Cardiac muscle cell (in vitro differentiated cells and primary cell): ENCODE results near the gene SPECC1. TPM values are rescaled to one million over a fixed set of nuclear protein-coding genes. Genes with fewer than 3 reads are reported as not detected.

Experiments used
- DNase-seq, 2 donors: peaks; one replicate each; pipeline versions ENCODE4 v3.0.0 to v3.0.0-alpha.2; 2010 to 2017; ENCODE audit warnings: low read depth in 1 of 2, low spot score in 1 of 2
- H3K27ac ChIP-seq: fragments of 200-600 bp; sonication (generic); 2 replicates; pipeline ENCODE4 v1.5.1; 2016
- H3K27me3 ChIP-seq: fragments of 200-600 bp; sonication (generic); 2 replicates; pipeline ENCODE4 v1.6.0; 2016; ENCODE audit warnings: control low read depth
- H3K36me3 ChIP-seq: fragments of 200-600 bp; sonication (generic); 2 replicates; pipeline ENCODE4 v1.5.1; 2016; ENCODE audit warnings: control low read depth
- H3K4me1 ChIP-seq: fragments of 200-600 bp; sonication (generic); 2 replicates; pipeline ENCODE4 v1.8.1; 2017; ENCODE audit warnings: low read depth, mild to moderate bottlenecking, mixed run types
- H3K4me3 ChIP-seq: fragments of 200-600 bp; sonication (generic); 2 replicates; pipeline ENCODE4 v1.5.1; 2016; ENCODE audit warnings: mild to moderate bottlenecking
- H3K9me3 ChIP-seq: fragments of 200-600 bp; sonication (generic); 2 replicates; pipeline ENCODE4 v1.5.1; 2017; ENCODE audit warnings: low read depth, mild to moderate bottlenecking, control low read depth
- polyA plus RNA-seq: library from polyadenylated mRNA; unstranded; fragments of >200 nt; fragmentation: Nextera tagmentation; extraction: Ambion mirVana; gene quantifications from 2 replicates; pipeline ENCODE4 v1.2.1, GENCODE V29; 2016
- total RNA-seq: library from RNA; depleted of rRNA; stranded (reverse); fragments of >200 nt; gene quantifications from 2 replicates; pipeline ENCODE4 v1.2.3, GENCODE V29; 2016
- TF ChIP-seq, protein P1 (sequence below): IDR thresholded peaks from 2 replicates; pipeline ENCODE4 v1.5.1; 2012; ENCODE audit warnings: low read depth, mild to moderate bottlenecking, low read length

SPECC1 gene
- total and polyA plus RNA-seq, 2 experiments from 2014 or later = 13.6 to 48.7 TPM

DNA sequence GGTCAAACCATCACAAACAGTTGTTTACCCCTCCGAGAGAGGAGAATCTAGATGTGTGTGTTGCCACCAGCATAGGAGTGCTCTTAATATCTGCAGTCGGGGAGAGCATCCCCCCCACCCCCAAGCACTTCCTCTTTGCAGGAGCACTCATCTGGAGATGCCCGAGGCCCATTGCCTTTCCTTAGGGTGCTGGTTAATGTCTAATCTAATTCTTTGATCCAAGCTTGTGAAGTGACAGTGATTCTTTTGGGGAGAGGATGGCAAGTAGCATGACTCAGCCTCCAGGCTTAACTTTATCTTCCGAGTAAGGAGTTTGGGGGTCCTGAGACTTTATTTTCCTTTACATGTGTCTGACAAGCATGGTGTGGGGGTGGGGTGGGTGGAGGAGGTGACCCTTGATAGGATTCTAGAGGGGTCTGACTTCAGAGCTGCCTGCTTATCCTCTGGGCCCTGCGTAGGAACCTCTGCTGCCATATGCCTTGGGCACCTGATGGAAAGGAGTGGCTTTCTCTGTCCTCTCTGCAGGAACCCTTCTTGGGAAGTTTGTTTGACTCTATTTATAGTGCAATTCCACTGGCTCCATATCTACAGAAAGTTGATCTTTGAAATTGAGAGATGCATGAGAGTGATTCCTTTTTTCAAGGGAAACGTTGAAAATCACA lies 207.1 kb downstream of the SPECC1 start:
- Histone ChIP-seq H3K4me3 (no peak overlapping the region), H3K36me3 (no peaks in the 10 kb centered on the region), H3K27ac (no peak overlapping the region), H3K9me3 (no peaks in the 10 kb centered on the region), H3K4me1 (no peaks in the 10 kb centered on the region), H3K27me3 (no peaks in the 10 kb centered on the region)
- TF ChIP-seq, protein P1, sequence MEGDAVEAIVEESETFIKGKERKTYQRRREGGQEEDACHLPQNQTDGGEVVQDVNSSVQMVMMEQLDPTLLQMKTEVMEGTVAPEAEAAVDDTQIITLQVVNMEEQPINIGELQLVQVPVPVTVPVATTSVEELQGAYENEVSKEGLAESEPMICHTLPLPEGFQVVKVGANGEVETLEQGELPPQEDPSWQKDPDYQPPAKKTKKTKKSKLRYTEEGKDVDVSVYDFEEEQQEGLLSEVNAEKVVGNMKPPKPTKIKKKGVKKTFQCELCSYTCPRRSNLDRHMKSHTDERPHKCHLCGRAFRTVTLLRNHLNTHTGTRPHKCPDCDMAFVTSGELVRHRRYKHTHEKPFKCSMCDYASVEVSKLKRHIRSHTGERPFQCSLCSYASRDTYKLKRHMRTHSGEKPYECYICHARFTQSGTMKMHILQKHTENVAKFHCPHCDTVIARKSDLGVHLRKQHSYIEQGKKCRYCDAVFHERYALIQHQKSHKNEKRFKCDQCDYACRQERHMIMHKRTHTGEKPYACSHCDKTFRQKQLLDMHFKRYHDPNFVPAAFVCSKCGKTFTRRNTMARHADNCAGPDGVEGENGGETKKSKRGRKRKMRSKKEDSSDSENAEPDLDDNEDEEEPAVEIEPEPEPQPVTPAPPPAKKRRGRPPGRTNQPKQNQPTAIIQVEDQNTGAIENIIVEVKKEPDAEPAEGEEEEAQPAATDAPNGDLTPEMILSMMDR = no peak
- DNase-seq = no peak

DNA sequence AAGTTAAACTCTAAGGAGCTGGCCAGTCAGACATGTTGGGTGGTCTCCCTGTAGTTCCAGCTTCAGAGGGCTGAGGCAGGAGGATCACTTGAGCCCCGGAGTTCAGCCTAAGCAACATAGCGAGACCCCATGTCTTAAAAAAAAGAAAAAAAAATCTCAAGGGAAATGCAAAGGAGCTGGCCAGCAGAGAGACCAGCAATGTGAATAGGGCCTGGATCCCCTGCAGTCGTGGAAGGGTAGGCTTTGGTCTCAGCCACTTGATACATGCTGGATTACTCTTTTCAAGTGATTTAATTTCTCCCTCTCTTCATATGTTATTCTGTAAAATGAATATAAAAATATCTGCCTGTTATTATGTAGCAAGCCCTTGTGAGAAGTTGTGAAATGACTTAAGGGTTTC lies 207.7 kb downstream of the SPECC1 start:
- Histone ChIP-seq H3K4me1 (no peaks in the 10 kb centered on the region), H3K36me3 (no peaks in the 10 kb centered on the region), H3K4me3 (no peak overlapping the region), H3K9me3 (no peaks in the 10 kb centered on the region), H3K27ac (no peak overlapping the region), H3K27me3 (no peaks in the 10 kb centered on the region)
- no peak for DNase-seq
- TF ChIP-seq, protein P1 = no peak

DNA sequence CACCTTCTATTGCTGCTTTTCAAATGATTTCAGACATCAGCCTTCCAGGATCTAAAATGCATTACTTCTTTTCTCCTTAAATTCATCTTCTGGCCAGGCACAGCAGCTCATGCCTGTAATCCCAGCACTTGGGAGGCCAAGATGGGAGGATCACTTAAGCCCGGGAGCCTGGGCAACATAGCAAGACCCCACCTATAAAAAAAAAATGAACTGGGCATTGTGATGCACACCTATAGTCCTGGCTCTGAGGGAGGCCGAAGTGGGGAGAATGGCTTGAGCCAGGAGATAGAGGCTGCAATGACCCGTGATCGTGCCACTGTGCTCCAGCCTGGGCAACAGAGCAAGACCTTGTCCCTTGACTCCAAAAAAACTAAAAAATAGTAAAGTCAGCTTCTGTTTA lies 208.5 kb downstream of the SPECC1 start:
- H3K4me1 ChIP-seq = no peaks in the 10 kb centered on the region
- H3K9me3 ChIP-seq = no peaks in the 10 kb centered on the region

DNA sequence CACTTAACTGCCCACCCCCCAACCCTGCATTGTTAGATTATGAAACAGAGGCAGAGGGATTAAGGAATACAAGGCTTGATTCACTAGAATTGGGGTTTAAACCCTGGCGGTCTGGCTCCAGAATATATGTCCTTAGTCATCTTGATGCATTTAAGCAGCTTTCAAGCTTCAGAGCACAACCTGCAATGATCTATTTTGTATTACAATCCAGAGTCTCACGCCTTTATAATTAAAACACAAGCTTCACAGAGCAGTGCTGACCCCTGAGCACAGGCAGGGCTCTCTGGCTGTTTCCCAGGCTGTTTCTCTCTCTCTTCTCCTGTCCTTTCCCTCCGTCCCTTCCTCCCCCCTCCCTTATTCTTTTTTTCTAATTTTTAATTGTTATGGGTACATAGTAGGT lies 209.1 kb downstream of the SPECC1 start:
- no peak overlapping the region for H3K4me3 ChIP-seq
- H3K27me3 ChIP-seq = no peaks in the 10 kb centered on the region
- DNase-seq = no peak
- H3K27ac ChIP-seq = no peak overlapping the region
- TF ChIP-seq, protein P1 = no peak
- no peaks in the 10 kb centered on the region for H3K4me1 ChIP-seq
- no peaks in the 10 kb centered on the region for H3K36me3 ChIP-seq
- no peaks in the 10 kb centered on the region for H3K9me3 ChIP-seq

More for the DNA sequence above, 208.5 kb downstream of the SPECC1 start:
- no peak for DNase-seq
- Histone ChIP-seq H3K27ac (no peak overlapping the region), H3K36me3 (no peaks in the 10 kb centered on the region), H3K27me3 (no peaks in the 10 kb centered on the region), H3K4me3 (no peak overlapping the region)
- TF ChIP-seq, protein P1 = no peak

DNA sequence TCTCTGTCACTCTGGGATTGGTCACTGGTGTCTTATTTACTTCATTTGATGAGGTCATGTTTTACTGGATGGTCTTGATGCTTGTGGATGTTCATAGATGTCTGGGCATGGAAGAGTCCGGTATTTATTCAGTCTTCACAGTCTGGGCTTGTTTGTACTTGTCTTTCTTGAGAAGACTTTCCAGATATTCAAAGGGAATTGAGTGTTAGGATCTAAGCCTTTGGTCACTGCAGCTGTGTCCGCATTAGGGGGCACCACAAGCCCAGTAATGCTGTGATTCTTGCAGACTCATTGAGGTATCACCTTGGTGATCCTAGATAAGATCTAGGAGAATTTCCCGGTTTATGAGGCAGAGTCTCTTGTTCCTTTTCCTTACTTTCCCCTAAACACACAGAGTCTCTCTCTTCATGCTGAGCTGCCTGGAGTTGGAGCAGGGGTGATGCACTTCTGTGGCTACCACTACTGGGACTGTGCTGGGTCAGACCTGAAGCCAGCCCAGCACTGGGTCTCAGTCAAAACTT lies 214.7 kb downstream of the SPECC1 start:
- DNase-seq = no peak
- Histone ChIP-seq H3K27me3 (no peaks in the 10 kb centered on the region), H3K4me3 (no peak overlapping the region), H3K36me3 (no peaks in the 10 kb centered on the region), H3K4me1 (no peaks in the 10 kb centered on the region), H3K27ac (no peak overlapping the region), H3K9me3 (no peaks in the 10 kb centered on the region)
- TF ChIP-seq, protein P1 = no peak
